ENCODE measurements around the gene POLK.
A peak's percentile ranks its signal among the peaks of the same experiment; 100 is the strongest.
"Not testable (repeated sequence)": the region's sequence is repeated elsewhere in the genome, so short reads cannot be mapped to it uniquely, and the experiment has no call there.

Gene POLK

GRCh38 chr5:75511435-75512382 is at the start of gene POLK, which contains the start of gene CERT1:
POLK (plus strand) TSS chr5:75511891.
CERT1 (minus strand) TSS chr5:75511629; CDS start chr5:75511207, 422 bp downstream.
- DNase-seq: peak; percentile 82 to 100 (median 97)

GRCh38 chr5:75463726-75464125 is 48.0 kb upstream of the POLK start:
- no peak for DNase-seq

DNA sequence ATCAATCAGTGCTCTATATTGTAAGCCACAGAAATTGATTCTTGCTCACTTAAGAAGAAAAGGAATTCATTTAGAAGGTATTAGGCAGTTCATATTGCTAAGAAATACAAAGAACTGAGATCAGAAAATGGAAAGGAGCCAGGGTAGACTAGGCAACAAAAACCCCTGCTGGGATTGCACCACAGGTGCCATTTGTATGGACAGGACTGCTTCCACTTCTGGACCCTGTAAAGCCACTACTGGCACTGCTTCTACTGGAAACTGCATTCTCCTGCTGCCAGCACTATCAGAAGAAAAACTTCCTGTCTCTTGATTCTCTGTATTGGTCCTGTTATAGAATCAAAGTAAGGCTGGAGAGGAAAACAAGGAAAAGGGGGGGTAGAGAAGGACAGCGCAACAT is 46.2 kb upstream of the POLK start:
- peak in 2 of 14 donors; percentile 6 to 32 for DNase-seq

GRCh38 chr5:75466006-75466716 is 45.5 kb upstream of the POLK start:
- no peak for DNase-seq

GRCh38 chr5:75468593-75468992 is 43.1 kb upstream of the POLK start:
- no peak for DNase-seq

- no peak for DNase-seq
These were observed 42.7 kb upstream of the POLK start for GRCh38 chr5:75469017-75469416.

DNA sequence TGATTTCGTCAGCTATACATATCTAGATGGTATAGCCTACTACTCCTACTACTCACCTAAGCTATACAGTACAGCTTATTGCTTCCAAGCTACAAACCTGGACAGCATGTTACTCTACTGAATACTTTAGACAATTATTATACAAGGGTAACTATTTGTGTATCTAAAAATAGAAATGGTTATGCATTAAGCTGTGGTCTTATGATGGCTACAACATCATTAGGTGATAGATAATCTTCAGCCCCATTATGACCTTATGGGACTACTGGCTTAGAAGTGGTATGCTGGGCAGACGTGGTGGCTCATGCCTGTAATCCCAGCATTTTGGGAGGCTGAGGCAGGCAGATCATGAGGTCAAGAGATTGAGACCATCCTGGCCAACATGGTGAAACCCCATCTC is 40.5 kb upstream of the POLK start:
- DNase-seq: no peak

DNA sequence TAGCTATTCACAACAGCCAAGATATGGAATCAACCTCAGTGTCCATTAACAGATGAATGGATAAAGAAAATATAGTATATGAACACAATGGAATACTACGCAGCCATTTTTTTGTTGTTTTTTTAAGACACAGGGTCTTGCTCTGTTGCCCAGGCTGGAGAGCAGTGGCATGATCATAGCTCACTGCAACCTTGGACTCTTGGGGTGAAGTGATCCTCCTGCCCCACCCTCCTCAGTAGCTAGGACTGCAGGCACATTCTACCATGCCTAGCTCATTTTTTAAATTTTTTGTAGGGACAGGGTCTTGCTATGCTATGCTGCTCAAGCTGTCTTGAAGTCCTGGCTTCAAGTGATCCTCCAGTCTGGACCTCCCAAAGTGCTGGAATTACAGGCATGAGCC is 38.7 kb upstream of the POLK start:
- no peak for DNase-seq

- DNase-seq: no peak
These were observed 38.2 kb upstream of the POLK start for GRCh38 chr5:75473463-75473862.

- DNase-seq: no peak
These were observed 36.3 kb upstream of the POLK start for GRCh38 chr5:75475364-75475763.

GRCh38 chr5:75481024-75481423 is 30.7 kb upstream of the POLK start:
- no peak for DNase-seq

DNA sequence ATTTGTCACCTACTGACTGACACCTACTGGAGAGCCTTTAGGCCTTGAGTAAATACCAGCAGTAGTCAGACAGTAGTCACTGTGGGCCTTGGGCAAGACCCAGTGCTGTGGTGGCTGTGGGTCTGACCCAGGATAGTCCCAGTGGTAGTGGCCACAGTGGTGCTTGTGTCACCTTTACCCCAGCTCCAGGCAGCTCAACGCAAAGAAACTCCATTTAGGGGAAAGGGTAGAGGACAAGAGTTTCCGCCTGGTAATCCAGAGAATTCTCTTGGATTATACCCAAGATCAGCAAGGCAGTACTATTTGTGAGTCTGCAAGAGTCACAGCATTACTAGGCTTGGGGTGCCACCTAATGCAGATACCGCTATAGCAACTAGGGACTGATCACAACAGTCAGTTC is 29.2 kb upstream of the POLK start:
- no peak for DNase-seq

- DNase-seq: no peak
These were observed 27.1 kb upstream of the POLK start for GRCh38 chr5:75484605-75485004.

- DNase-seq: not testable (repeated sequence)
These were observed 21.8 kb upstream of the POLK start for GRCh38 chr5:75489847-75490246.

GRCh38 chr5:75491621-75492020 is 20.1 kb upstream of the POLK start:
- DNase-seq: no peak

GRCh38 chr5:75496026-75496425 is 15.7 kb upstream of the POLK start:
- DNase-seq: no peak

GRCh38 chr5:75498208-75498777 is 13.4 kb upstream of the POLK start:
- DNase-seq: no peak

DNA sequence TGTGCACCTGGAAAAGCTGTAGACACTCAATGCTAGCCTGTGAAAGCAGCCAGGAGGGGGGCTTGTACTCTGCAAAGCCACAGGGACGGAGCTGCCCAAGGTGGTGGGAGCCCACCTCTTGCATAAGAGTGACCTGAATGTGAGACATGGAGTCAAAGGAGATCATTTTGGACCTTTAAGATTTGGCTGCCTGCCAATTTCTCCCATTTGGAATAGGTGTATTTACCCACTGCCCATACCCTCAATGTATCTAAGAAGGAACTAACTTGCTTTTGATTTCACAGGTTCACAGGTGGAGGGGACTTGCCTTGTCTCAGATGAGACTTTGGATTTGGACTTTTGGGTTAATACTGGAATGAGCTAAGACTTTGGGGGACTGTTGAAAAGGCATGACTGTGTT is 12.8 kb upstream of the POLK start:
- DNase-seq: not testable (repeated sequence)

- DNase-seq: not testable (repeated sequence)
These were observed 6.6 kb upstream of the POLK start for GRCh38 chr5:75505112-75505511.

DNA sequence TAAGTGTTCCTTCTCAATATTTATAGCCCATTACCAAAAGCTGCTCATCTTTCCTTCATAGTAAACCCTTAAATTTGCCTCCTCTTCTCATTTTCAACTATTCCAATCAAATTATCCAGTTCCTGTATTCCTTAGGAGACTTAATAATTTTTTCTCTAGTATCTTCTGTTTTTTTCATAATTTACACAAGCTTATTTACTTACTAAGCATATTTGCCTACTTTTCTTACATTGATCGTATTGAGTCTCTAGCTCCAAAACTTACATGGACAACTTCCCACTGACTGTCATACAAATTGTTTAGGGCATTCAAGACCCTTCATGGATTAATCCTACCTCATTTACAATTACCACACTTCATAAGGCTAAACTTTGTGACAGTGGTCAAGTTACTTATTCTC is 3.9 kb upstream of the POLK start:
- DNase-seq: no peak

DNA sequence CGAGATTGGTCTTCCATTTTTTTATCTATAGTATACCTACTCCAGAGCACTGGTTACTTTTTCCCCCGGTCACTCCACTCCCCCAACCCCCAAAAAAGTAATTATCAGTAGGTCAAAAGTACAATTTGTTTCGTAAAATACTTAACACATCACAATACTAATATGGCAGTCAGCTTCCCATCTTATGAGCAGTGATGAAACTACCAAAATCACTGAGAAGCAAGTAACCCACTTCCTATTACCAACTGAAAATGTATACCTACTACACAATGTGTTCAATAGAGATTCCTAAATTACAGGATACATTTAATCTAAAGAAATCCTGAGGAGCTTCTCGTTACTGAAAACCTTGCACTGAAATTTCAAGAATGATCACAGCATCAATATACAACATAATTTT is 2.1 kb upstream of the POLK start:
- no peak for DNase-seq

- peak in 1 of 14 donors; percentile 2 for DNase-seq
These were observed 1.7 kb upstream of the POLK start for GRCh38 chr5:75509956-75510355.

DNA sequence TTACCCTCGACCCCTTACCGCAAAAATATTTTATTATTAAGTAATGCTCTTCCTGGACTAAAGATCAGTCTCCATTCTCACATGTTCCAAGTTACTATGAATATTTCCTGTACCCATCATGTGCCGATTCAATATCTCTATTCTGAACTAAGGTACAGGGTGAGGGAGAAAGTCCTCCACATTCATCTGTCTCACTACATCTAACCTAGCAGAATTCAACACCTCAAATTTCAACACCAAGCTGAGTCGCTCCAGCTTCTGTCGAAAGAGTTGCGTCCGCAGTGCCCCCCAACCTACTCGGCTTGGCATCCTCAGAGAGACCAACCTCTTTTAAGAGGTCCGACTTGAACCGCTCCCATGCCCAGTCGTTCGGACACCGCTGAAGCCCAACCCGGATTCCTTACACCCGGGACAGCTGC is 1.3 kb upstream of the POLK start:
- peak in 4 of 14 donors; percentile 23 to 66 (median 46) for DNase-seq

All from C1 segment of cervical spinal cord (tissue), 14 donors.